Stimulated activated CD4-positive, alpha-beta T cell treated with anti-CD3 and anti-CD28 coated beads, Interleukin-15, amount 100 ng/mL, for 24 hours (primary cell): ENCODE results near the gene GRK6.

Experiments used
- DNase-seq: peaks from one replicate; pipeline ENCODE4 v3.0.0-alpha.2; 2020

Gene GRK6

DNA sequence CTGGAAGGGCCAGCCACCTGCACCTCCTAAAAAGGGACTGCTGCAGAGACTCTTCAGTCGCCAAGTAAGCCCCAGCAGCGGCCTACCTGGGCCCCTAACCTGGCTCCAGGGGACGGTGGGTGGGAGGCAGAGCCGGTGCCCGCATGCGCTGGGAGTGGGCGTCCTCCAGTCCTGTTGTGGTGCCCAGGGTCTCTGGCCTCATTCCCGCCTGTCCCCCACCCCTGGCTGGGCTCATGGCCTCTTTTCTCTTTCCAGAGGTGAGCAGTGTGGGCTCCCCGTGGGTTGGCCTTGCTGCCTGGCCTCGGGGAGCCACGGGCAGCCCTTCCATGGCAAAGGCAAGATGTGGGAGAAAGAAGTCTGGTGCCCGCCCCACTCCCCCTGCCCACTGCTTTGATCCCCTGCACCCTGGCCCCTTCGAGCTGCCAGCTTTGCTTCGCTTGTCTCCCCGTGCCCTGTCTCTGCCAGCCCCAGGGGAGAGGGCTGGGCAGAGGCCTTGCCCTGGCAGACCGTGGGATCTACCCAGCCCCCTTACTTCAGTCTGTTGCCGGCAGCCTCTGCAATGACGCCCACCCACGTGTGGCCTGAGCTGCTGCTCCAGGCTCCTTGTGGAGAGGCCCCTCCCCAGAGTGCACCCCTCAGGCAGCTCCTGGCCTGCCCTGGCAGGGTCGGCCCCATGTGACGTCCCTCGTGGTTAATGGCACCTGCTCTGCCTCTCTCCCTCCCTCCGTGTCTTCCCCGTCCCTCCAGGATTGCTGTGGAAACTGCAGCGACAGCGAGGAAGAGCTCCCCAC is 14.7 kb downstream of the GRK6 start:
- DNase-seq, result no peak

GRCh38 chr5:177442066-177442826 is 15.8 kb downstream of the GRK6 start:
- no peak for DNase-seq

GRCh38 chr5:177443144-177443983 is 16.9 kb downstream of the GRK6 start:
- no peak for DNase-seq

DNA sequence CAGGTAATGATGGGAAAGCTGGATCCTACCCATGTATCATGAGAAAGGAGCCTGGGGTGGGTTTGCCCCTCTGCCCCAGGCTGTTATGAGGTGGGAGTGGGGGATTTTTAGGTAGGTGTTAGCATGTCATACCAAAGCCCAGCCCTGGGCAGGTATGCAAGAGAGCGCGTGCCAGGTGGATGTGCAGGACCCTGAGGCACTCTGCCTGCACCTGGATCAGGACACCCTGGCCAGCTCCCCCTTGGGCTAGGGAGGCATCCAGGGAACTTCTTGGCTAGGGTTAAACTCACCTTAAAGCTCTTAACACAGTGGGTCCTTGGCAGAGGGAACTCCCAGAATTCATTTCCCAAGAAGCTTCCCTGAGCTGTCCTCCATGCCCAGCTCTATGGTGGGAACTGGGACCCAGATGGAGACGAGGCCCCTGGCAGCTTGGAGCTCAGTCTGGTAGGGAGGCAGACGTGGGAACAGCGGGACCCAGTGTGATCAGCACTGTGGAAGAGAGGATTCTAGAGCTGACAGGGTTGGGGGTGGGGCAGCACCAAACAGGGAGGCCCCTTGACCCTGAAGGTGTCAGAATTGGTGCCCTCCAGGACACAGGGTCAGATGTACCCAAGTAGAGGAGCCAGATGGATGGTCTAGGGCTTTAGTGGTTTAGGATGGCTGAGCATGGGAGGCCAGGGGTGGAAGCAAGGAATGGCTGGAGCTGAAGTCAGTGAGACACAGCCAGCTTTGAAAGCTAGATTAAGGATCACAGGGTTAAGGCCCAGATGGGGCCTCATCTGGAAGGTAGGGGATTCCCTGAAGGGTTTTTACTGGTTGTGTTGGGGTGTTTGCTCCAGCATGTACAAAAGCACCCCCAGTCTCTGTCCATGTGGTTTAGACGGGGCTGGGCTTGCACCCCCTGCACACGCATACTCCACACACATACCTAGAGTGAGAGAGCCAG is 17.9 kb downstream of the GRK6 start:
- DNase-seq, result peak; percentile 49

GRCh38 chr5:177445052-177445916 is 18.8 kb downstream of the GRK6 start:
- DNase-seq, result peak; percentile 50

GRCh38 chr5:177445917-177446199 is 19.4 kb downstream of the GRK6 start:
- DNase-seq, result no peak

DNA sequence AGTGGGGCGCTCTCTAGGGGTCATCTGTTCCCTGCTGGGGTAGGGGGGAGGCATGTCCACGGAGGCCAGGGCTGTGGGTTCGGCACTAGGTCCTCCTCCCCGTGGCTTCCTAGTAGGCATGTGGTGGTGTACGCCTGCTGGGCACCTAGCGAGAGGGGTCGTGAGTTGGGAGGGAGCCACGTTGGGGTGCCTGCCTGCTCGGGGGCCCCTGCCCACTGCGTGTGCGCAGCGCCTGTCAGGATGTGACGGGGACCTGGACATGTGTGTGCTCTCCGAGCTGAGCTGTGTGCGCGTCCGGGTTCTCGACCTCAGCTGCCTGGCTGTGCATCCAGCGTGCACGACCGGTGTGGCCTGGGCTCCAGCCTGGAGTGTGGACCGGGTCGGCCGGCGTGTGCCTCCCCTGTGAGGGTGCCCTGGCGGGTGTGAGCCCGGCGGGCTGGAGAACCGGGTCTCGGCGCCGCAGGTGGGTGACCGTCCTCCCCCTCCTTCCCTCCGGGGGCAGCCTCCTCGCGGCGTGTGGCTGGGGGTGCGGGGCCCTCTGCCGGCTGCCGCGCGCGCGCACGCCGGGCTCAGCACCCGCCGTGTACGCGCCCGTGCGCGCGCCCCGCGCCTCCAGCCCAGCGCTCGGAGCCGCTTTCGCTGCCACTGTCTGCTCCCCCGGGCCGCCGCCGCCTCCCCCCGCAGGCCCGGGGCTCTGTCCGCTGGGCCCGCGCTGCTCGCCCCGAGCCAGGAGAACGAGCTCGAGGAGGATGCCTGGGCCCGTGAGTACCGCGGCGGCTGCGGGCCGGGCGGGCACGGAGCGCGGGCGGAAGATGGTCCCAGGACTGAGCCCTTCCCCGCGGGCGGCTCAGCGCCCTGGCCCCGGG is 20.0 kb downstream of the GRK6 start, which contains the start of gene PRR7:
Gene PRR7, plus strand, starts transcription at position 615 of the 866 bp plus-strand sequence. CDS start 8,254 bp downstream, outside the sequence.
- peak; percentile 80 for DNase-seq

DNA sequence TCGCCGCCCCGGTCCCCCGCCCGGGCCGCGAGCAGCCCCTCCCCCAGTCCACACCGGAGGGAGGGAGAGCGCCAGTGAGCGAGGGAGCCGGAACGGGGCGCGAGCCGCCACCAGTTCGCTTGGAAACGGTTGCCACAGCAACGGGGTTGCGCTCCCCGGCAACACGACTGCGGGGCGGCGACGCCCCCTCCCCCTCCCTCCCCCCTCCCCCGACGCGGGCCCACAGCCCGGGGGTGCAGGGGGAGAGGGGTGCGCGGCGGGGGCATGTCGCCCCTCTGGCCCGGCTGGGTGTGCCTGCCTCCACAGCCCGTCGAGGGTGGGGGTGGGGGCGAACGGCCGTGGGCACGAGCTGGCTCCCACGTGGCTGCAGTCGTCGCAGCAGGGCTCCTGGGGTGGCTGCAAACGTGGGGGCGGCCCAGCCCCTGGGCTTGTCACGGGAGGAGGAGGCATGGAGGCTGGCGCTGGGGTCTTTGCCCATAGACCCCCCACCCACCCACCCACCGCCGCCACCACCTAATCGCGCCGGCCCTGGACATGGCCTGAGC is 20.7 kb downstream of the GRK6 start:
- DNase-seq, result peak; percentile 81

- DNase-seq, result peak; percentile 50
Measured at GRCh38 chr5:177447611-177448243, 21.3 kb downstream of the GRK6 start.

GRCh38 chr5:177448244-177448950 is 21.9 kb downstream of the GRK6 start:
- DNase-seq, result peak; percentile 7

DNA sequence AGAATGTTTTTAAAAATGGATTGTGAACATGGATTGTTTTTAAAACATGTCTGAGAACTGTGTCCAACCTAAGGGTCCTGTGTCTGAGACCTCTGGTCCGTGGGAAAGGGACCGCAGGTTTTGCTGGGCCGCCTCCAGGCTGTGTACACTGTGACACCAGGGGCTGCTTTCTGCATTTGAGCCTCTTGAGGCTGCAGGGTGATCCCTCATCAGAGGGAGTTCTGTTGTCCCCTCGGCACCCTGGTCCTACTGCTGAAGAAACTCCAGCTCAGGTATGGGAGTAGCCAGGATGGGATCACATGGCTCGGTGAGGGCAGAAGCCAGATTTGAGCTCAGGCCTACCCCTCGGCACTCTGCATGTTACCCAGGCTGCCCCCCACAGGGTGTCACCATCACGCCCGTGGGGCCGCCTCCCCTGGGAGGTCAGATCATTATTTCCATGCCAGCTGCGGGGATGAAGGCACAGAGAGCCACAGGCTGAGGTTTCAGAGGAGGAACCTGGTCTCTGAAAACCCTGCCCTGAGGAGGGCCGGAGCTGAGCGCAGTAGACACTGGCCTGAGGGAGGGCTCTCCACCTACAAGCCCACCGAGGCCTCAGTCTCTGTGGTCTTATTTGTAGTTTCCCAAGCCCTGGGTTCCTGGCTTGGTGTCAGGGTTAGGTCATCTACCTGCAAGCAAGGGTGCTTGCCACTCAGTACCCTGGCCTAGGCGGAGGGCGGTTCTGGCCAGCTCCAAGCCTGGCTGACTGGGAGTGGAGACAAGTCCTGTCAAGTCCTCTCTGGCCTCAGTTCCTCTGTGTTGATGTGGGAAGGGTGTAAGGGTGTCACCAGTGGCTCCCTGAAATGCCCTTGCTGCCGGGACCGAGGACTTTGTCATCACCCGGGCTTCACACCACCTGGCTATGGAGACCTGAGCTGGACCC is 22.9 kb downstream of the GRK6 start:
- DNase-seq, result peak; percentile 15

DNA sequence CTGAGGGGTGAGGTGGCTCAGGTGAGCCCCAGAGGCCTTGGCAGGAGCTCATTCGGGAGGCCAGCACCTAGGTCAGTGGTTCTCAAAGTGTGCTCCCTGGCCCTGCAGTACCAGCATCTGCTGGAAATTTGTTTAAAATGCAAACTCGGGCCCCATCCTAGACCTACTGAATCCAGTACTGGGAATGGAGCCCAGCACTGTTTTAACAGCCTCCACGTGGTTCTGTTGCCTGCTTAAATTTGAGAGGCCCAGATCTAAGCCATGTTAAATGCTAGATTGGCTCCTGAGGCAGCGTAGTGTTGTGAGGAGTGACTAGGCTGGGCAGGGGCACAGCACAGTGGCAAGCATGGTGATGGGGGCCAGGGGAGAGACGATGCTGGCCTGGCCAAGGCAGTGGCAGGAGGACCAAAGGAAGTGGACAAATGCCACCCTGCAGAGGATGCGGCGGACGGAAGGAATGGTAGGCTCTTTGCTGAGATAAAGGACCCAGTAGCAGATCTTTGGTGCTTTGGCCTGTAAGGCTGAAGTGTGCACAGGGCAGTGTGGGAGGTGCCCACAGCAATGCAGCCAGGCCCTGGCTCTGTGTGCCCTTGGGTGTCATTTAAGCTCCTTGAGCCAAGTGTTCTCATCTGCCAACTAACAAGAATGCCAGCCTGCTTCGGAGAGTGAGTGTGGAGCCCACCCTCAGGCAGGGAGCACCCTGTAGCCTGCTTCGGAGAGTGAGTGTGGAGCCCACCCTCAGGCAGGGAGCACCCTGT is 24.4 kb downstream of the GRK6 start:
- DNase-seq, result peak; percentile 3

GRCh38 chr5:177452688-177453638 is 26.5 kb downstream of the GRK6 start:
- peak; percentile 11 for DNase-seq

DNA sequence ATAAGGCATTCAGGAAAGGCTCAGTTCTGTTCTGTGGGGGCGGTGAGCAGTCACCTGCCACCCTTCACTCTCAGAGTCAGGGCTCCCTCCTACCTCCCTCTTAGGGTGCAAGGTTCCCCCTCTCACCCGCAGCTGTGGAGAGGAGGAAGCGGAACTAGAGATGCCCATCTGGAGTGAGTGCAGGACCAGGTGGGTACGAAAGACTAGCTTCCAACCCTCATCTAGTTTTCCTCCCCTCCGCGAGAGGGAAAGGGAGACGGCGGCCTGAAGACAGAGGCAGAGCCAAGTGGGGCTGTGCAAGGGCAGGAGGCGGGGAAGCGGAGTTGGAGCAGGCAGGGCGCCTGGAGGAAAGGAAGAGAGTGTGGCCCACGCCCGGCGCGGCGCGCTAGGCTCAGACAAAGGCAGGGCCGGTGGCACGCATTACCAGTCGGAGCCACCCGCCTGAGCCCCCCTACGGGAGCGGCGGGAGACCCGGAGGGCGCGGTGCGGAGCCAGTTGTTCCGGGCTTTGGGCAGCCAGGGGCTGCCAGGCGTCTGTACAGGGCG is 27.4 kb downstream of the GRK6 start:
- no peak for DNase-seq

DNA sequence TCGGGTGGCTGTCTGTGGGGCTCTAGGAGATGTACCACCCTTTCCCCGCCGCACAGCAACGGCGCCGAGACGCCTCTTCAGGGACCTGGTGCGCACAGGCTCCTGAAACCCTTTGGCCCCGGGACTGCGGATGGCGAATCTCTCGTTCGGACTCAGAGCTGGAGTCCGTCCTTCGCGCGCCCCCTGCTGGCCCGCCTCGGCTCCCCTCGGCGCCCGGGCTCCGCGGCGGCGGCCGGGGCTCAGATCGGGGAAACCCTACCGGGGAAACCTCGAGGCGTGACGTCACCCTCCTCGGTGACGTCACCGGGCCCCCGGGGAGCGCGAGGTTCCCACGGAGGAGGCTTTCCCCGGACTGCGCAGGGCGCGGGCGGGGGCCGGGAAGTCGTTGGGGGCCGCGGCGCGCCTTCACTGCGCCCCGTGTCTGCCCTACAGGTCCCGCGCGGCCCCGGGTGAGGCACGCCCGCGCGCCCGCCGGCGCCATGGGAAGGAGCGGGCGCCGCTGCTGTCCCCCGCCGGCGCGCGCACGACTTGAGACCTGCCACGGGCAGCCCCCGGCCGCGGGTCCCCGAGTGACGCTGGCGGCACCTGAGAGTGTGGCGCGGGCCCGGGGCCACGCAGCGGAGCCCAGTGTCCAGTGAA is 28.0 kb downstream of the GRK6 start:
- peak; percentile 94 for DNase-seq
